K562 (cell line): ENCODE data around the gene BOD1L1. TPM values are rescaled to one million over a fixed set of nuclear protein-coding genes. Genes with fewer than 3 reads are reported as not detected.

Experiments used
- EWSR1 ChIP-seq: fragments of 450-650 bp; IDR thresholded peaks from 2 replicates; pipeline ENCODE4 v1.6.1; 2018; ENCODE audit warnings: borderline replicate concordance, mild to moderate bottlenecking, low read depth, moderate library complexity; ENCODE audit not compliant: partially characterized antibody
- FOXP1 ChIP-seq: sonication (generic); formaldehyde crosslinking; IDR thresholded peaks from 2 replicates; pipeline ENCODE4 v1.8.0; 2022; ENCODE audit warnings: mild to moderate bottlenecking, missing genetic modification reagents
- KDM5B ChIP-seq: fragments of 200-600 bp; sonication (generic); IDR thresholded peaks from 2 replicates; pipeline ENCODE4 v1.6.1; 2012; ENCODE audit warnings: low read depth, mild to moderate bottlenecking, moderate library complexity, low read length, control low read depth, inconsistent platforms; ENCODE audit not compliant: insufficient replicate concordance
- NCOA1 ChIP-seq: fragments of 450-650 bp; IDR thresholded peaks from 2 replicates; pipeline ENCODE4 v1.6.1; 2016; ENCODE audit warnings: low read depth
- NONO ChIP-seq, 2 experiments: fragments of 200-400 bp in 1 of 2; fragments of 450-650 bp in 1 of 2; formaldehyde crosslinking in 1 of 2; IDR thresholded peaks; 2 replicates each; pipeline ENCODE4 v1.6.1; 2017; ENCODE audit warnings: low read depth in 2 of 2, mild to moderate bottlenecking in 2 of 2, moderate library complexity in 2 of 2, low read length in 1 of 2
- POLR2AphosphoS2 ChIP-seq: IDR thresholded peaks from 2 replicates; pipeline ENCODE4 v1.6.1; 2012; ENCODE audit warnings: low read length, improper control_type of control experiment
- POLR2AphosphoS5 ChIP-seq: IDR thresholded peaks from 2 replicates; pipeline ENCODE4 v1.6.1; 2011; ENCODE audit warnings: mild to moderate bottlenecking, low read depth, low read length, moderate library complexity; ENCODE audit not compliant: control insufficient read depth, insufficient read depth
- RFX1 ChIP-seq: fragments of 450-650 bp; IDR thresholded peaks from 2 replicates; pipeline ENCODE4 v1.6.1; 2016; ENCODE audit warnings: mild to moderate bottlenecking, moderate library complexity
- SREBF2 ChIP-seq: sonication (generic); formaldehyde crosslinking; IDR thresholded peaks from 2 replicates; pipeline ENCODE4 v1.4.0; 2020; ENCODE audit warnings: mild to moderate bottlenecking, missing genetic modification reagents
- TAF9B ChIP-seq: fragments of 450-650 bp; IDR thresholded peaks from 2 replicates; pipeline ENCODE4 v1.6.1; 2018; ENCODE audit warnings: mild to moderate bottlenecking; ENCODE audit not compliant: partially characterized antibody
- TRIM24 ChIP-seq, 2 experiments: fragments of 450-650 bp; IDR thresholded peaks; 2 replicates each; pipeline ENCODE4 v1.6.1; 2016
- ZNF253 ChIP-seq: fragments of 250-450 bp; sonication (Bioruptor Pico); conservative IDR thresholded peaks from 2 replicates; pipeline ENCODE4 v1.6.1; 2021; ENCODE audit warnings: mild to moderate bottlenecking
- ZNF41 ChIP-seq: fragments of 250-450 bp; sonication (Bioruptor Pico); conservative IDR thresholded peaks from 2 replicates; pipeline ENCODE4 v1.4.0; 2020; ENCODE audit warnings: mild to moderate bottlenecking
- polyA plus RNA-seq, 8 experiments: library from polyadenylated mRNA; depleted of rRNA in 4 of 8; stranded (reverse) in 5 of 8; unstranded in 3 of 8; fragments of >200 nt; fragmentation: Nextera tagmentation in 2 of 8; fragmentation: Illumina TruSeq in 1 of 8; extraction: Ambion mirVana in 2 of 8; extraction: Trizol in 1 of 8; gene quantifications; 2 replicates each; pipeline versions ENCODE4 v1.2.1 to v1.2.3, GENCODE V29; 2011 to 2014; ENCODE audit warnings: inconsistent platforms in 1 of 8, missing spikeins in 1 of 8
- total RNA-seq, 7 experiments: library from RNA; depleted of rRNA in 6 of 7; stranded (reverse); fragments of >200 nt in 6 of 7; fragmentation: Illumina TruSeq in 2 of 7; extraction: Trizol in 2 of 7; gene quantifications; 2 replicates each; pipeline versions ENCODE4 v1.2.1 to v1.2.3, GENCODE V29; 2011 to 2021; ENCODE audit warnings: low replicate concordance in 1 of 7
- TF ChIP-seq, protein P1 (sequence below), 2 experiments: fragments of 450-650 bp; IDR thresholded peaks; 2 replicates each; pipeline ENCODE4 v1.6.1; 2016; ENCODE audit warnings: mild to moderate bottlenecking in 2 of 2, borderline replicate concordance in 1 of 2, low read depth in 1 of 2, moderate library complexity in 1 of 2
- TF ChIP-seq, protein P2 (sequence below), 2 experiments: fragments of 200-800 bp in 1 of 2; sonication (Bioruptor generic) in 1 of 2; sonication (generic) in 1 of 2; formaldehyde crosslinking in 1 of 2; IDR thresholded peaks in 1 of 2; conservative IDR thresholded peaks in 1 of 2; 2 replicates each; pipeline versions ENCODE4 v1.5.0 to v1.6.1; 2016 to 2020; ENCODE audit warnings: missing compliant biosample characterization in 1 of 2, missing genetic modification characterization in 1 of 2, missing genetic modification reagents in 1 of 2
- TF ChIP-seq, protein P3 (sequence below): IDR thresholded peaks from 2 replicates; pipeline ENCODE4 v1.6.1; 2014; ENCODE audit warnings: antibody characterized with exemption

Gene BOD1L1
- total and polyA plus RNA-seq, 9 of the 15 experiments (the other 6 are each of a cell fraction or from before 2014, with no cell fraction given) = 4.8 to 23.2 (median 17.7) TPM

DNA sequence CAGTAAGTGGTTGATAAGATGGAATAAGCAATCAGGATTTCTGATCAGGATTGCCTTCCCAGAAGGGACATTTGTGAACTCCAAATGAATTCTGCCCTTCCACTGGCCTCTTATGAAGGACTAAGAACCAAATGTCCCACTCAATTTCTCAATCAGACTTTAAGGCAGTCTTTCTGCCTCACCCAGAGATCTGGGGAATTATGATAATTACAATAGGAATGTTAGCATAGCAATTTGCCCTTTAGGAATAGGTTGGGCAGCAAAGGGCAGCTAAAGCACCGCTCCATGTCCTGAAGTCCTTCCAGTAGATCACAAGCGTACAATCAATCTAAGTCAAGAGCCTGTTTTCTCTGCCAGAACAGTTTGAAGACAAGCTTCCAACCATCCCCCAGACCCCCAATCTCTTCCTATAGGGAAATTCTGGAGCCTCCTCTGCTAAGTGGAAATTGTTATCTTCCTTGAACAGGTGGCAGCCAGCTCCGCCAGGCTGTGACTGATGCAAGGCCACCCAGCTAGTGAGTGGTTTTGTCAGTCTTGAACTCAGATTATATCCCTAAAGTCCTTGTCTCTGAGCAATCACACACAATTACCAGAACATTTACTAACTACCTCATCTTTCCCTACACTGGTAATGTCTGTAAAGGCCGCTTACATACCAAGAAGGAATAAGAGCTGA is 101.8 kb downstream of the BOD1L1 start (continued):
- TF ChIP-seq NONO (IDR thresholded peaks at IDR 0.05; ENCODE audit: low read depth in 2 of 2, low read length in 1 of 2) = no peak
- TF ChIP-seq NCOA1 = no peak
- TF ChIP-seq RFX1 = no peak
- no peak for TF ChIP-seq SREBF2 (CRISPR knock-in tag)
- TF ChIP-seq, protein P1, sequence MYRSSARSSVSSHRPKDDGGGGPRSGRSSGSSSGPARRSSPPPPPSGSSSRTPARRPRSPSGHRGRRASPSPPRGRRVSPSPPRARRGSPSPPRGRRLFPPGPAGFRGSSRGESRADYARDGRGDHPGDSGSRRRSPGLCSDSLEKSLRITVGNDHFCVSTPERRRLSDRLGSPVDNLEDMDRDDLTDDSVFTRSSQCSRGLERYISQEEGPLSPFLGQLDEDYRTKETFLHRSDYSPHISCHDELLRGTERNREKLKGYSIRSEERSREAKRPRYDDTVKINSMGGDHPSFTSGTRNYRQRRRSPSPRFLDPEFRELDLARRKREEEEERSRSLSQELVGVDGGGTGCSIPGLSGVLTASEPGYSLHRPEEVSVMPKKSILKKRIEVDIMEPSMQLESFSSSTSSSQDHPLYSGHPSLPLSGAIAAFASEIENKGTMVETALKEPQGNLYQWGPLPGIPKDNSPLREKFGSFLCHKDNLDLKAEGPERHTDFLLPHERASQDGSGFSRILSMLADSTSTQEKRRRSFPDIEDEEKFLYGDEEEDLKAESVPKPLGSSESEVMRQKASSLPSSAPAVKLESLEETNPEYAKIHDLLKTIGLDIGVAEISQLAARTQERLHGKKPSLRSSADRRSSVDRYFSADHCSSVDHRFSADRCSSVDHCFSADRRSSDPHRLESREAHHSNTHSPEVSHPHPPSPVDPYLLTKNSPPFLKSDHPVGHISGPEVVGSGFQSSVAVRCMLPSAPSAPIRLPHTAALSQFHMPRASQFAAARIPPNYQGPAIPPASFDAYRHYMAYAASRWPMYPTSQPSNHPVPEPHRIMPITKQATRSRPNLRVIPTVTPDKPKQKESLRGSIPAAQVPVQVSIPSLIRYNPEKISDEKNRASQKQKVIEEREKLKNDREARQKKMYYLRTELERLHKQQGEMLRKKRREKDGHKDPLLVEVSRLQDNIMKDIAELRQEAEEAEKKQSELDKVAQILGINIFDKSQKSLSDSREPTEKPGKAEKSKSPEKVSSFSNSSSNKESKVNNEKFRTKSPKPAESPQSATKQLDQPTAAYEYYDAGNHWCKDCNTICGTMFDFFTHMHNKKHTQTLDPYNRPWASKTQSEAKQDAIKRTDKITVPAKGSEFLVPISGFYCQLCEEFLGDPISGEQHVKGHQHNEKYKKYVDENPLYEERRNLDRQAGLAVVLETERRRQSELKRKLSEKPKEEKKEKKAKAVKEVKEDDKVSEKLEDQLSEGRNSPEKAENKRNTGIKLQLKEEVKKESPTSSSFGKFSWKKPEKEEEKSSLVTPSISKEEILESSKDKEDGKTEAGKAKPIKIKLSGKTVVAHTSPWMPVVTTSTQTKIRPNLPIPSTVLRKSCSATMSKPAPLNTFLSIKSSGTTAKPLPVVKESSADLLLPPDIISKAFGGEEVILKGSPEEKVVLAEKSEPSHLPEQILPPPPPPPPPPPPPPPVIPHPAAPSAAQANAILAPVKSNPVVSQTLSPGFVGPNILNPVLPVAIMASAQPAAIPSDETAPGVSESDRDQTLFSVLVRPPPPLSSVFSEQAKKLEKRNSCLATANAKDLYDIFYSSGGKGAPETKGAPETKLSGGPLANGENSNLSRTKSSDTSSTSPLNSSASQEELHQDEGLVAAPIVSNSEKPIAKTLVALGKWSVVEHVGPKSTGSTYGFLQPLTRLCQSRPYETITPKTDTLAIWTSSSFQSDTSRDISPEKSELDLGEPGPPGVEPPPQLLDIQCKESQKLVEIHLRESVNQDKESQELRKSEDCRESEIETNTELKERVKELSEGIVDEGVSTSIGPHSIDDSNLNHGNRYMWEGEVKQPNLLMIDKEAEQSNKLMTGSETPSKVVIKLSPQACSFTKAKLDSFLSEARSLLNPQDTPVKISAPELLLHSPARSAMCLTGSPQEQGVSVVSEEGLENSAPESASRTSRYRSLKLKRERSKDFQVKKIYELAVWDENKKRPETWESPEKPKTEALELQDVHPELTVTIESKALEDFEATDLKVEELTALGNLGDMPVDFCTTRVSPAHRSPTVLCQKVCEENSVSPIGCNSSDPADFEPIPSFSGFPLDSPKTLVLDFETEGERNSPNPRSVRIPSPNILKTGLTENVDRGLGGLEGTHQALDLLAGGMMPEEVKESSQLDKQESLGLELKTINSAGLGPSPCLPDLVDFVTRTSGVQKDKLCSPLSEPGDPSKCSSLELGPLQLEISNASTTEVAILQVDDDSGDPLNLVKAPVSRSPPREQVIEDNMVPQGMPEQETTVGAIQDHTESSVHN (IDR thresholded peaks at IDR 0.05; ENCODE audit: borderline replicate concordance in 1 of 2, low read depth in 1 of 2) = no peak
- TF ChIP-seq ZNF253 (CRISPR knock-in tag) = no peak
- TF ChIP-seq, protein P2, sequence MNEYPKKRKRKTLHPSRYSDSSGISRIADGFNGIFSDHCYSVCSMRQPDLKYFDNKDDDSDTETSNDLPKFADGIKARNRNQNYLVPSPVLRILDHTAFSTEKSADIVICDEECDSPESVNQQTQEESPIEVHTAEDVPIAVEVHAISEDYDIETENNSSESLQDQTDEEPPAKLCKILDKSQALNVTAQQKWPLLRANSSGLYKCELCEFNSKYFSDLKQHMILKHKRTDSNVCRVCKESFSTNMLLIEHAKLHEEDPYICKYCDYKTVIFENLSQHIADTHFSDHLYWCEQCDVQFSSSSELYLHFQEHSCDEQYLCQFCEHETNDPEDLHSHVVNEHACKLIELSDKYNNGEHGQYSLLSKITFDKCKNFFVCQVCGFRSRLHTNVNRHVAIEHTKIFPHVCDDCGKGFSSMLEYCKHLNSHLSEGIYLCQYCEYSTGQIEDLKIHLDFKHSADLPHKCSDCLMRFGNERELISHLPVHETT (CRISPR knock-in tag; conservative IDR thresholded peaks at IDR 0.05 in 1 of 2, IDR thresholded peaks at IDR 0.05 in 1 of 2) = no peak
- TF ChIP-seq POLR2AphosphoS5 = no peak
- no peak for TF ChIP-seq KDM5B
- no peak for TF ChIP-seq FOXP1 (CRISPR knock-in tag)
- TF ChIP-seq TAF9B = no peak
- no peak for TF ChIP-seq ZNF41 (CRISPR knock-in tag)
- TF ChIP-seq, protein P3, sequence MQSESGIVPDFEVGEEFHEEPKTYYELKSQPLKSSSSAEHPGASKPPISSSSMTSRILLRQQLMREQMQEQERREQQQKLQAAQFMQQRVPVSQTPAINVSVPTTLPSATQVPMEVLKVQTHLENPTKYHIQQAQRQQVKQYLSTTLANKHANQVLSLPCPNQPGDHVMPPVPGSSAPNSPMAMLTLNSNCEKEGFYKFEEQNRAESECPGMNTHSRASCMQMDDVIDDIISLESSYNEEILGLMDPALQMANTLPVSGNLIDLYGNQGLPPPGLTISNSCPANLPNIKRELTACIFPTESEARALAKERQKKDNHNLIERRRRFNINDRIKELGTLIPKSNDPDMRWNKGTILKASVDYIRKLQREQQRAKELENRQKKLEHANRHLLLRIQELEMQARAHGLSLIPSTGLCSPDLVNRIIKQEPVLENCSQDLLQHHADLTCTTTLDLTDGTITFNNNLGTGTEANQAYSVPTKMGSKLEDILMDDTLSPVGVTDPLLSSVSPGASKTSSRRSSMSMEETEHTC = no peak
- TF ChIP-seq EWSR1 = no peak
- no peak for TF ChIP-seq POLR2AphosphoS2
- 0 out of 4 replicates have a peak, but pooled peaks have one; percentile 20 to 24 for TF ChIP-seq TRIM24 (IDR thresholded peaks at IDR 0.05)
